Measurements from ENCODE around the gene GPR155. TPM values are rescaled to one million over a fixed set of nuclear protein-coding genes. Genes with fewer than 3 reads are reported as not detected.

Gene GPR155
- total RNA-seq, 1 donor from 2014 or later = 5.2 TPM

- H3K27me3 Mint-ChIP-seq (ENCODE audit: unreplicated experiment) = peaks cover 30% of the 10 kb centered on the region
- no peak for TF ChIP-seq CTCF (IDR thresholded peaks at IDR 0.05)
- H3K9me3 Mint-ChIP-seq (ENCODE audit: unreplicated experiment) = no peaks in the 10 kb centered on the region
- no peak overlapping the region for H3K4me3 Mint-ChIP-seq (ENCODE audit: unreplicated experiment)
- H3K4me1 Mint-ChIP-seq (ENCODE audit: unreplicated experiment) = no peaks in the 10 kb centered on the region
- H3K27ac Mint-ChIP-seq (ENCODE audit: unreplicated experiment) = no peak overlapping the region
- DNase-seq (ENCODE audit: extremely low spot score, unreplicated experiment) = no peak
- H3K36me3 Mint-ChIP-seq (ENCODE audit: unreplicated experiment) = no peaks in the 10 kb centered on the region
These were observed 16.5 kb upstream of the GPR155 start for GRCh38 chr2:174503161-174503809.

- Mint-ChIP-seq H3K4me3 (ENCODE audit: unreplicated experiment) (no peak overlapping the region), H3K4me1 (ENCODE audit: unreplicated experiment) (no peaks in the 10 kb centered on the region), H3K27ac (ENCODE audit: unreplicated experiment) (no peak overlapping the region), H3K36me3 (ENCODE audit: unreplicated experiment) (no peaks in the 10 kb centered on the region), H3K9me3 (ENCODE audit: unreplicated experiment) (no peaks in the 10 kb centered on the region), H3K27me3 (ENCODE audit: unreplicated experiment) (peaks cover 31% of the 10 kb centered on the region)
- no peak for DNase-seq (ENCODE audit: extremely low spot score, unreplicated experiment)
- no peak for TF ChIP-seq CTCF (IDR thresholded peaks at IDR 0.05)
These were observed 12.5 kb upstream of the GPR155 start for GRCh38 chr2:174499371-174499770.

GRCh38 chr2:174495365-174496012, 8.7 kb upstream of the GPR155 start:
- Mint-ChIP-seq H3K27ac (ENCODE audit: unreplicated experiment) (no peak overlapping the region), H3K4me3 (ENCODE audit: unreplicated experiment) (no peak overlapping the region), H3K9me3 (ENCODE audit: unreplicated experiment) (no peaks in the 10 kb centered on the region), H3K4me1 (ENCODE audit: unreplicated experiment) (no peaks in the 10 kb centered on the region), H3K27me3 (ENCODE audit: unreplicated experiment) (peaks cover 18% of the 10 kb centered on the region), H3K36me3 (ENCODE audit: unreplicated experiment) (no peaks in the 10 kb centered on the region)
- no peak for TF ChIP-seq CTCF (IDR thresholded peaks at IDR 0.05)
- DNase-seq (ENCODE audit: extremely low spot score, unreplicated experiment) = no peak

GRCh38 chr2:174493549-174494331, 6.9 kb upstream of the GPR155 start:
- Mint-ChIP-seq H3K4me1 (ENCODE audit: unreplicated experiment) (no peaks in the 10 kb centered on the region), H3K9me3 (ENCODE audit: unreplicated experiment) (no peaks in the 10 kb centered on the region), H3K36me3 (ENCODE audit: unreplicated experiment) (no peaks in the 10 kb centered on the region), H3K4me3 (ENCODE audit: unreplicated experiment) (no peak overlapping the region), H3K27me3 (ENCODE audit: unreplicated experiment) (peaks cover 17% of the 10 kb centered on the region), H3K27ac (ENCODE audit: unreplicated experiment) (no peak overlapping the region)
- no peak for DNase-seq (ENCODE audit: extremely low spot score, unreplicated experiment)
- no peak for TF ChIP-seq CTCF (IDR thresholded peaks at IDR 0.05)

- no peak overlapping the region for H3K4me3 Mint-ChIP-seq (ENCODE audit: unreplicated experiment)
- no peaks in the 10 kb centered on the region for H3K36me3 Mint-ChIP-seq (ENCODE audit: unreplicated experiment)
- no peaks in the 10 kb centered on the region for H3K9me3 Mint-ChIP-seq (ENCODE audit: unreplicated experiment)
- no peaks in the 10 kb centered on the region for H3K4me1 Mint-ChIP-seq (ENCODE audit: unreplicated experiment)
- no peak for DNase-seq (ENCODE audit: extremely low spot score, unreplicated experiment)
- H3K27ac Mint-ChIP-seq (ENCODE audit: unreplicated experiment) = no peak overlapping the region
- H3K27me3 Mint-ChIP-seq (ENCODE audit: unreplicated experiment) = peaks cover 17% of the 10 kb centered on the region
- no peak for TF ChIP-seq CTCF (IDR thresholded peaks at IDR 0.05)
These were observed 6.2 kb upstream of the GPR155 start for GRCh38 chr2:174492963-174493431.

Measured in osteocyte (in vitro differentiated cells).